Gastroesophageal sphincter (tissue), 3 donors: ENCODE measurements around the gene TLX2.

ENCODE experiments used
- POLR2A ChIP-seq, 2 donors: fragments of 450-650 bp; IDR thresholded peaks; one replicate each; pipeline ENCODE4 v1.6.1; 2017; ENCODE audit warnings: antibody characterized with exemption in 2 of 2, mild to moderate bottlenecking in 2 of 2, moderate library complexity in 1 of 2
- POLR2AphosphoS5 ChIP-seq: sonication (generic); formaldehyde crosslinking; IDR thresholded peaks from one replicate; pipeline ENCODE4 v1.6.1; 2017; ENCODE audit warnings: antibody characterized with exemption
- TF ChIP-seq, protein P1 (sequence below), 4 experiments: fragments of 200-600 bp in 2 of 4; fragments of 450-650 bp in 2 of 4; sonication (generic) in 1 of 4; IDR thresholded peaks; one replicate each; pipeline ENCODE4 v1.5.1; 2017 to 2019; ENCODE audit warnings: antibody characterized with exemption in 4 of 4, mild to moderate bottlenecking in 2 of 4, moderate library complexity in 2 of 4

DNA sequence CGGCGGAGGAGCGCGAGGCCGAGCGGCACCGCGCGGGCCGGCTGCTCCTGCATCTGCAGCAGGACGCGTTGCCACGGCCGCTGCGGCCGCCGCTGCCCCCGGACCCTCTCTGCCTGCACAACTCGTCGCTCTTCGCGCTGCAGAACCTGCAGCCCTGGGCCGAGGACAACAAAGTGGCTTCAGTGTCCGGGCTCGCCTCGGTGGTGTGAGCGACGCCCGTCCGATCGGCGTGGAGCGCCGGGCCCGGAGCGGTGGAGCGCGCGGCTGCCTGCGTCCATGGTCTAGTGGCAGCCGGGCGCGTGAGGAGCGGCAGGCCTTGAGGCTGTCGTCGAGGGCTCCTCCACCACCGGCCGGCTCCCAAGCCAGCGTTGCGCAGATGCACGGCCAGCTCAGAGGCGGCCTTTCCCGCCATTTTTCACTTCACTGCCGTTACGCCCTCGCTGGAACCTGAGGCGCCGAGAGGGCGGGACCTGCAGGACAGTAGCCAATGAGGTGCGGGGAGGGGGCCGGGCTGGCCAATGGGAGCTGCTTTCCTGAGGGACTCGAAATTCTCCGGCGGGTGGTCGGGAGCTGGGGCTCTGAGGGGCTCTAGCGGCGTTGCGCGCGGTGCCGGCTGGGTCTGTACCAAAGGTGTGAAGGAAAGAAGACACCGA, 1.9 kb downstream of the TLX2 start:
- TF ChIP-seq POLR2A (IDR thresholded peaks at IDR 0.05) (no peak), POLR2AphosphoS5 (no peak)
- TF ChIP-seq, protein P1, sequence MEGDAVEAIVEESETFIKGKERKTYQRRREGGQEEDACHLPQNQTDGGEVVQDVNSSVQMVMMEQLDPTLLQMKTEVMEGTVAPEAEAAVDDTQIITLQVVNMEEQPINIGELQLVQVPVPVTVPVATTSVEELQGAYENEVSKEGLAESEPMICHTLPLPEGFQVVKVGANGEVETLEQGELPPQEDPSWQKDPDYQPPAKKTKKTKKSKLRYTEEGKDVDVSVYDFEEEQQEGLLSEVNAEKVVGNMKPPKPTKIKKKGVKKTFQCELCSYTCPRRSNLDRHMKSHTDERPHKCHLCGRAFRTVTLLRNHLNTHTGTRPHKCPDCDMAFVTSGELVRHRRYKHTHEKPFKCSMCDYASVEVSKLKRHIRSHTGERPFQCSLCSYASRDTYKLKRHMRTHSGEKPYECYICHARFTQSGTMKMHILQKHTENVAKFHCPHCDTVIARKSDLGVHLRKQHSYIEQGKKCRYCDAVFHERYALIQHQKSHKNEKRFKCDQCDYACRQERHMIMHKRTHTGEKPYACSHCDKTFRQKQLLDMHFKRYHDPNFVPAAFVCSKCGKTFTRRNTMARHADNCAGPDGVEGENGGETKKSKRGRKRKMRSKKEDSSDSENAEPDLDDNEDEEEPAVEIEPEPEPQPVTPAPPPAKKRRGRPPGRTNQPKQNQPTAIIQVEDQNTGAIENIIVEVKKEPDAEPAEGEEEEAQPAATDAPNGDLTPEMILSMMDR (IDR thresholded peaks at IDR 0.05), result no peak
